T-helper 22 cell (primary cell): ENCODE measurements around the gene TTC28.

Source experiments
- DNase-seq: peaks from one replicate; pipeline ENCODE4 v3.0.0-alpha.2; 2020; ENCODE audit warnings: low read depth

The TTC28 gene

DNA sequence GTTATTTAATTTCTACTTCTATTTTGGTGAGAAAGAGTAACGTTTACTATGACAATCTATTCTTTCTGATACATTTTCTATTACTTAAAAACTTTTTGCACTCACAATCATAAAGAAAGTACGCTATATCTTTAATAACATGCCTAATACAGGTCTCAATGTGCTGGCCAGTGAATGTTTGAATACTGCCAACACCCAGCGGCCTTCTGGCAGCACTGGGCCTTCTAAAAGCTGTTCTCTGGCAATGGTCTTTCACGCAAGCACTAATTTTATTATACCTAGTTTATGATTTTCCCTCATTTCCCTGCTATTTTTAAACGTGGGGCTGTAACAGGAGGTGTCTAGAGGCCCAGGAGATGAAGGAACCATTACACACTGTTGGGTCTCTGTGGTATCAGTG, 410.8 kb downstream of the TTC28 start:
- no peak for DNase-seq

DNA sequence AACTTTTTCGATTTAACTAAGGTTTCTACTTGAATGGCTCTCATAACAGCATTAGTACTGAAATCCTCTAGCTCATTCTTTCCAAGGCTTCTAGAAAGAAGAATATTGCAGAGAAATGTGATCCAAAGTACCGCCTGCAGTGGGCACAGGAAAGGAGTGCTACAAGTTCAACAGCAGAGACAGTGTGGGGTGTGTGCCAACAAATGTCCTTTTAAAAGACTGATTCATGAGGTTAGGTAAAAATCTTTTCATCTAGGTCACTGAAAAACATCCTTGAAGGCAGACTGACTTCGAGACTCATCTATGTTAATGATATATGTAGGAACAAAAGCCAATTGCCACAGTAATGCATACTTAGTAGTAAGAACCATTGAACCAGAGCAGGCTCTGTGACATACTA, 411.5 kb downstream of the TTC28 start:
- no peak for DNase-seq

DNA sequence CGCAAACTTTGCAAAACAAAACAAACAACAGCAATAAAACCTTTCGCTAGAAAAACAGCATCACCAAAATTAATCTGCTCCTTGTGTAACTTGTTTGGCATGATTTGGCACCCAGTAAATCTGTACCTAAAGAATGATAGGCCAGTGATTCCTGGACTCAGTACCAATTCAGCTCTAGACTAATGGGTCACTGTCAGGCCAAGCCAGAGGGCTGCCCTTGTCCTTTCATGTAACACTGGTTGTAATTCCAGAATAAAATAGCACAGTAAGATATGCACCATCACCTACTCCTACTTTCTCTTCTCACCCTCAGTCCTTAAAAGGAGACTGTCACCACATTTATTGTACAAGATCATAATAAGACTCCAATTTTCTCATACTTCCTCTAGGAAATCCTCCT, 419.0 kb downstream of the TTC28 start:
- no peak for DNase-seq

DNA sequence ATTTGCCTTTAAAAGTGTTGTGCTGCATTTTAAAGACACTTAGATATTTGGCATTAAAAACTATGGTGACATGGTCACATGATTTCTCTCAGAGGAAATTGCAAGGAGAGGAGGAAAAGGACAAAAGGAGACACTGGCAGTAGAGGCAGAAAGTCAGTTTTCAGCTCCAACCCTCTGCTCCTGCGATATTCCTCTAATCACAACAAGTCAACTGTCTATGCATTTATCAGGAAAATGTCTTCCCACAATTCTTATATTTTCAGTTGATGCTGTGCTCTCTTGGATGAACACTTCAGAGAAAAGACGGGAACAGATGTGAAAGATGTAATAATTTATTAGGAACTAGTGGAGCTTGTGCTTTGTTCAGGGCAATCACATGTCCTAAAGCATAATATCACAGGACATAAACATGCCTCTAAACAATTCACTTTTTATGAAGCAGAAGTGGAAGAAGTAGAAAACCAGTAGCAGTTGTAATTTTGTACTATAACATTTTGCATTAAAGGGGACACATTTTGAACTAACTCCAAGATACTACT, 419.8 kb downstream of the TTC28 start:
- DNase-seq, result no peak

DNA sequence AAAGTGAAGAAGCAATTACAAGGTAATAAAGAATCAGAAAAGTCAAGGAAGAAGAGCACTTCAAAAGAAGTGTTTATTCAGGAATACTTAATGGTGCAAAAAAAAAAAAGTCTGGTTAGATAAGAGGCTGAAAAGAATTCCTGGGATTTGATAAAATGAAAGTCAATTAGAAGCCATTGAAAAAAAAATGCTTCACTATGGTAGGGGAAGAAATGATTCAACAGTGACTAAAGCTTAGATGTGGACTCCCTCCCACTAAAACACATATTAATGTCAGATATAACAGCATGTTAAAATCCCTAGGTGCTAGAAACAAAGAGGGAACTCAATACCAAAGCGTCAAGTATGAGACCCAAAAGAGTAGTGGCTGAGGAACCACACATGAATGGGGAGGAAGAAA, 425.2 kb downstream of the TTC28 start:
- no peak for DNase-seq

DNA sequence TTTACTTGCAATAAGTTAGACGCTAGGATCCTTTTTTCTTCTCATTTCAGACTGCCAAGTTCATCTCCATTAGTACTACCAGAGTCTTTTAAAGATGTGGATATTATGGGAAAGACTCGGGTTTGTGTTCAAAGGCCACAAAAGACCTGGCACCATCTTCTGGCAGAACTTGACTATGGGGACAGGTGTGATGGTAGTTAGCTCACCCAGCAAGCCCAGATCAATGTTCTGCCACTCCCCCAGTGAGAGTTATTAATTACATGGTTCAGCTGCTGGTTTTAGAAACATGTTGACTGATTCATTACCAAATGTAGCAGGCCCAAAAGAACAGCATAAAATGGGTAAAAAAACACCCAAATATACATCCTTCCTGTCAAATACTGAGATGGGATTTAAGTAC, 427.1 kb downstream of the TTC28 start:
- DNase-seq, result no peak

DNA sequence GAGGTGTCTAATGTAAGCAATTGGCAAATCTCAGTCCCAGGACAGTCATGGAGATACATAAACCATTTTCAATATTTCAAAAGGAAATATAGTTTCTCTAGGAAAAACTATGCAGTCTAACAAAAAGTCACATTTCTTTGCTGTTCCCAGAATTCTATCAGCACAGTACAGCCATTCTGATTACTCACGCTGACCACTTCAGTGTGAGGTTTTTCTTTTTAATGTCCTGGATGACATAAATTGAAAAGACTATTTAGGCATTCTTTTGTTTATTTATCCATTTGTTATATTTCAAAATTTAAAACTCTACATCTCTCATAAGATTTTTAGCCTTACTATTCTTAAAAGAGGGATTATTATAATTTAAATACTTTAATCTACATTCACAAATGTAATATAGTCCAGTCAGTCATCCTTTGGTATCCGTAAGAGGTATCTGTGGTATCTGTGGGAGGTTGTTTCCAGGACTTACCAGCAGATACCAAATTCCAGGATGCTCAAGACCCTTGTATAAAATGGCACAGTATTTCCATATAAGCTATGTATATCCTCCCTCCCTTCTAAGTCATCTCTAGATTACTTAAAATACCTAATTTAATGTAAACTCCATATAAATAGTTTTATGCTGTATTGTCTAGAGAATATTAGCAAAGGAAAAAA, 429.5 kb downstream of the TTC28 start:
- no peak for DNase-seq

DNA sequence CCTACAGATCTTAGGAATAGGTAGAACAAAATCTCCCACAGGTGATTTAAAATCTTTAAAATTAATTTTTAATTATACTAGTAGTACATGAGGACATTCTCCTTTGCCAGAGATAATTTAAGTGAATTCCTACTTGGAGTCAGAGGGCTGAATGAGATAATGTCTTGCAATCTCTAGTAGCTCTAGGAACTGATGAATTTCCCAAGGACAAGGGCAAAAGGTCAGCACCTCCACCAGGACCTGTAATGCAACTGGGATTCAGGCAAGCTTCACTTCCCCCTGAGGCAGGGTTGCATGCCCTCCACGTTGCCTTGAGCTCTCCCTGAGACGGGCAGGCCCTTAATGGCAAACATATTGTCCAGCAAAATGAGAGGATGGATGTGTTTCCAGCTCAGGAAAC, 430.2 kb downstream of the TTC28 start:
- no peak for DNase-seq

DNA sequence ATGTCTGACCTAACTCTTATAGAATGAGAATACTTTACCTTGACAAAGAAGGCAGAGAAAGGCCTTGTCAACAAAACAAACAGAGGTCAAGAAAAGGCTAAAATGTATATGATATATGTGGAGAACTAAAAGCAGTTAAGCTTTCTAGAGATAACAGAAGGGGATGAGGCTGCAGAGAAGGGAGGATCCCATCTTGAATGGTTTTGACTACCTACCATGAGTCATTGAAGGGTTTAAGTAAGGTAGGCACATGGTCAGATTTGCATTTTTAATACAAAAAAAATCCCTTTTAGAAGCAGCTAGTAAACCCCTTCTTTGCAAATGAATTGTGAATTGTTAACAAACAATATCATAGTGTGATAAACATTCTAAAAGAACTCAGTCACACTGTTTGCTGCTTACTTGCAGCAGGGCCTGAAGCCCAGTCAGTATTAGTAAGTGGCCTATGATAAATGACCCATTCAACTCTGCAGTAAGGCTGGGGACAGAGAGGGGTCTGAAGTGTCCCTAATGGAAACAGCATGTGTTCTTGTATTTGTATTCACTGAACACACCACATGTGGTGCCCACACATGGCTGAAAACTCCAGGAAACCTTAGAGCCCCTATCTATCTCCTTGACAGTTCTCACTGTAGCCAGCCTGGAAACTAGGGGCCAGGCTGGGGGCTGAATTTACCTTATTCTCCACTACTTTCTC, 431.8 kb downstream of the TTC28 start:
- no peak for DNase-seq

DNA sequence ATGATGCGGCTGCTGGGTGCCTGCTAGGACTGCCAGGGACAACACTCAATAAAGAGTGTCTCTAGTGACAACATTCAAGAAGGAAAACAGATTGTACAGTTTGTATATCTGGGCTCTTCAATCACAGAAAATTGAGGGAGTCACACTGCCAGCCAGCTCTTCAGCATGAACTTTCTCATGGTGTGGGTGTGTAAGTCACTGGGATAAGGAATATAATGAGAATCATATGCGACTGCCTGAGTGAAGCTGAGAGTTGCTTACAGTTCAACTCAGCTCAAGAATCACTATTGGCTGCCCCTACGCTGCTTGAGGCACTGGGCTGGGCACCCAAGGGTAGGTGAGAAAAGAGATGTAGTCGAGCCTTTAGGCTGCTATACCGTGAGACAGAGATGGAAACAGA, 432.5 kb downstream of the TTC28 start:
- no peak for DNase-seq

DNA sequence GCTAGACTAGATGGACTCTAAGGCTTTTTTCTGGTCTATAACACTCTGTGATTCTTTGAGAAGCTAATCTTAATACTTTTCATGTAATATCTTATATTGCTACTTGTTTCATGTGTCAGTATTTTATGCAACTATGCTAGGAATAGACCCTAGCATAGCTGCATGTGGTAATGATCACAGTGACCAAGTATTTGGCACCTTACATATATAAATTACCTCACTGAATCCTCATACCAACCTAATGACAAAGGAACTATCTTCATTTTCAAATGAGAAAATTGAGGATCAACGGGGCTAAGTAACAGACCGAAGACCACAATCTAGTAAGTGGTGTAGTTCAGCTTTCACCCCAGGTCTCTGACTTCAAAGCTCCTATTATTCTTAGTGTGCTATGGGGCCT, 433.2 kb downstream of the TTC28 start:
- DNase-seq, result no peak

DNA sequence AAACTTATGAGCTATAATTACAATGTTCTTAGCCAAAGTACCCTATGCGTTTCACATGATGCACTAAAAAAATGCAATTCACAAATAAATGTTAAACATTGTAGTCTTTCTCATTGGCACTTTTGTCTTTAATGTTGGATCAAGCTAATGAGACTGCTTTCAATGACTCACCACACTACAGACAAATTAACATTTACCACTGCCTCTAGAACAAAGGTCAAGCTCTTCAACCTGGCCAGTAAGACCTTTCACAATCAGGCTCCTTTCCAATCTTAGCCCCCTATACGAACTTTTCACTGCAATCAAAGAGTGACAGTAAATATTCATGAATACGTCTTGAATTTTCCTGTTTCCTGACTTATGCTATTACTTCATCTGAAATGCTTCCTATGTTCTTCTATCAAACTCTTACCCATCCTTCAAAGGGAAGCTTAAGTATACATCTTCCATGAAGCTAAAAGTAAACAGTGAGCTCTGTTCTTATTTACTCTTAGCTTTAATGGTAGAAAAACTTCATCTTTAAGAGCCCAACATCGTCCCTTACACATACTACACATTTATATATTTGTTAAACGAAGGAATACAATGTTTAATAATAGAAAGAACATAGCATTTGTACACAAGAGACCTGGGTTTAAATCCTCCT, 433.9 kb downstream of the TTC28 start:
- no peak for DNase-seq

DNA sequence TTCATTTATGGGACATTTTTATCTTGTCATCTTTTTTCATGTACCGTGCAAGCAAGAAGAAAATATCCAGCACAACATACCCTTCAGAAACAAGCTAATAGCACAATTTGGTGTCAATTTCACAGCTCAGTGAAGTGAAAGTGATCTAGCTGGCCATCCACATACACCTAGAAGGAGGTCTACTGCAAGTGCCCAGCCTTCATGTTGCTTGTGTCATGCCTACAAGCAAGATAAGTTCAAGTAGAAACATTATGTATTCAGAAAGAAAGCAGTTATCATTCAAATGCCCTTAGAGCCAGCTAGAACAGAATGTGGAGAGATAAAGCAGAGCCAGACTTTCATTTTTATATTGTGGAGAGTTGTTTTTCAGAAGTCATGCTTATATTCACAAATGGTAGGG, 434.9 kb downstream of the TTC28 start:
- no peak for DNase-seq

DNA sequence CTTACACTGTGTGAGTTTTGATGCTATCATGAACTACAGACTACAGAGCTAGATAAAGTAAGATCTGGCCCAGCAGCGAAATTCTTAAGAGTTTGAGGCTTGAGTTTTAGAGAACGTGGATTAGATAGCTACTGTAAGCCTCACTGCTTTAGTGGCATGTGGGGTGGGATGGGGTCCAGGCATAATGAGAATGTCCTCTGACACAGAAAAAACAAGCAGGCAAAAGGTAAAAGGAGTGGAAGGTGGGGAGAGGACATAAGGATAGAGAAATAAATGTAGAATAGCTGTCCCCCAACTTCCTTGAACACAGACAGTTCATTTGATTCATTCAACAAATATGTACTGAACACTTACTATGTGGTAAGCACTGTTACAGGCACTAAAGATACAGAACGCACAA, 436.1 kb downstream of the TTC28 start:
- no peak for DNase-seq

DNA sequence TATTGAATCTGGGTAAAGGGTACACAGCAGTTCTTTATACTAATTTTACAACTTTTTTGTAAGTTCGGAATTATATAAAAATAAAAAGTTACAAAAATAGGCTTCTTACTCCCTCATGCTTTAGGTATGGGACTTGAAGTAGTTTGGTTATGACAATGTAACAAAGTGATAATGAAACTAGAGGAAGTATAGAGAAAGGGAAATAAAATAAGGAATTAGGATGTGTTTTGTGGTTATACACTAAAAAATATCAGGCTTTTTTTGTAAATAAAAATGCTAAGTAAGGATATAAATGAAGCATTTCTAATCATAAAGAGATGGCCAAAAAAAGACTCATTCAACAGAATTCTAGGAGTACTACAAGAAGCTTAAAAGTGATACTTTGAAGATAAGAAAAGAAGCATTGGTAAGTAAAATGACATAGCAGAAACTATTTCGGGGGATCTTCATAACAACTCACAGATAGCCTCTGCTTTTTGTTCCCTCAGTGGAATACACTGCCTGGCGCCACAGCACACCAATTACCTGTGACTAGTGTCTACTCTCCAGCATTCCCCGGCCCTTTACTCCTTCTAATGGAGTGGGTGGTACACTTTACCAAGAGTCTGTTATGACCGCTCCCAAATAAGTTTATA, 437.9 kb downstream of the TTC28 start:
- no peak for DNase-seq

DNA sequence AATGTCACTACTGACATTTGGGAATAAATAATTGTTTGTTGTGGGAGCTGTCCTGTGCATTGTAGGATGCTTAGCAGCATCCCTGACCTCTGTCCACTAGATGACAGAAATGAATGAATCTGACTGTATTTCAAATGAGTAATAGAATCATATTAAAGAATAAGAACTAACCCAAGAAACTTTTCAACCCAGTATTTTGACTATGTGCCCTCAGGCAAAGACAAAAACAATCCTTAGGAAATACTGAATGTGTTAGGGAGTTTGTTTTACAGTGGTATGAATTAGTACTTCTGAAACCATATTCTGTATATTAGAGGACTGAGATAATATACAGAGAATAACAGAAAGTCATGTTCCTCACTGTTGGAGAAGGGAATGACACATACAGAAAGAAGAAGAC, 439.7 kb downstream of the TTC28 start:
- no peak for DNase-seq

DNA sequence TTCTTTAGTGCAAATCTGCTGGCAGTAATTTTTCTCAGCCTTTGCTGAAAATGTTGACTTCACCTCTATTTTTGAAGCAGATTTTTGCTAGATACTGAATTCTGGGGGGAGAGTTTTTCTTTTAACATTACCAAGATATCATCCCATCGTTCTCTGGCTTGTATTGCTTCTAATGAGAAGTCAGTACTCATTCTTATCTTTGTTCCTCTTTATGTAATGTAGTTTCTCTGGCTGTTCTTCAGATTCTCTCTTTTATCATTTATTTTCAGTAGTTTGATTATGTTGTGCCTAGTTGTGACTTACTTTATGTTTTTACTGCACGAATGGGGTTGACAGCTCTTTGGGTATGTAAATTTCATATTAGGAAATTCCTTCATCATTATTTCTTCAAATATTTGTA, 441.9 kb downstream of the TTC28 start:
- DNase-seq, result no peak

DNA sequence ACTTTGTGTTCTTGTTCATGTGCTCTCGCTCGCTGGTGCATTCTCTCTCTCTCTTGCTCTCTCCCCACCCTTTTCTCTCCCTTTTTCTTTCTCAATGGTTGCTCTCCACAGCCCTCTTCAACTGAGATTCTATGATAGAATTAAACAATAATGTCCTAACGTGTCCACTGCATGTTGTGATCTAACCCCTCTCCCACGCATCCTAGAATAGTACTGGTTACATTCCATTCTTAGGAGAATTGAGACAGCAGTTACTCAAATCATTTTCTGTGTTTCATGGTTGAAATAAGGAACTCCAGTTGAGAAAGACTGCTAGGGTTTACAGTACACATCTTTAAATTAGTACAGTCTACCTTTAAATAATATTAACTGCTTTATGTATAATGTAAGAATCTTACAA, 442.5 kb downstream of the TTC28 start:
- no peak for DNase-seq

DNA sequence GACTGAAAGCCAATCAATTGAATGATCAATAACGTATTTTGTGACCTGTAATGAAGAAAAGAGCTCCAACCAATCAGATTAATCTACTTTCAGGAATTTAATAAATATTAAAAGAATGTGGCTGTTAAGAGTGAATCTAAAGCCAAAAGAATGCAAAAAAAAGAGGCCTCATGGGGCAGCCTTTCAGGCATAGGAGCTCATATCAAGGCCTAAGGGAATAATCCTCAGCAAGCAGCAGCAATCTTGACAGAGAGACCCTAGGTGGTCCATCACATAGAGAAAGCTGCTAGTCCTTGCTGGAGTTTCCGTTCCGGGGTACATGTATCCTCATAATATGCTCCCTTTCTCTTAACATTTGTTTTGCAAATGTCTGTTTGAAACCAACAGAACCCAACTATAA, 447.4 kb downstream of the TTC28 start:
- no peak for DNase-seq

DNA sequence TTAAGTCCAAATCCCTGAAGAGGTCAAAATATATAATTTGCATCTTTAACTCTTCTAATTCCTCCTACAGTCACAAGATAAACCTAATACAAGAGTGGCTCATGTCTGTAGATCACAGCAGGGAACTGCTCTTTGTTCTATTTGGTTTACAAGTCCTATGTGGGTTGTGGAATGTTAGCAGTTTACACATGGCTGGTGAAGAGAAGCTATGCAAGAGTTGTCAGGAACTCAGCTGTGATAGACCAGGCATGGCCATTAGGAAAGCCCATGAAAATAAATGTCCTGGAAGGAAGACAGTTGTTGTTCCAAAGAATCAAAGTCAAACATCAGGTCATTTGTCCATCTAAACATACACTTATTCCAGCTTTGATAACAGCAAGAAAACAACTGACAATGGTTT, 448.2 kb downstream of the TTC28 start:
- DNase-seq, result no peak

DNA sequence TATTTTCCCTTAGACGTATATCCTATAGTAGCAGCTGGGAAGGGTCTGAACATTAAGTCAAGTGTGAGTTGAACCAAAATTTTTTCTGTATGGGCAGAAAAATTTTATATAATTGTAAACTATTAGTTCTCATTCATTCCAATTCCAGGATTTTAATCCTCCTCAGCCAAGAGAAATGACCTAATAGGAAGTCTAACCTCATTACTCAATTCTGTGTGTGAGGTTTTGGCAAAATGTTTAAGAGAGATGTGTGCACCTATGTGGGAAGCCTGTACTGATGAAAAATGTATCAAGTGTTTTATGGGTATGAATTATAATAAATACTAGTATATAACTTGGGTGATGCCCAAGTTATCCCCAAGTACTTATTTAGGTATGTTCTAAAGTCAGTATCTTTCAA, 449.0 kb downstream of the TTC28 start:
- no peak for DNase-seq

DNA sequence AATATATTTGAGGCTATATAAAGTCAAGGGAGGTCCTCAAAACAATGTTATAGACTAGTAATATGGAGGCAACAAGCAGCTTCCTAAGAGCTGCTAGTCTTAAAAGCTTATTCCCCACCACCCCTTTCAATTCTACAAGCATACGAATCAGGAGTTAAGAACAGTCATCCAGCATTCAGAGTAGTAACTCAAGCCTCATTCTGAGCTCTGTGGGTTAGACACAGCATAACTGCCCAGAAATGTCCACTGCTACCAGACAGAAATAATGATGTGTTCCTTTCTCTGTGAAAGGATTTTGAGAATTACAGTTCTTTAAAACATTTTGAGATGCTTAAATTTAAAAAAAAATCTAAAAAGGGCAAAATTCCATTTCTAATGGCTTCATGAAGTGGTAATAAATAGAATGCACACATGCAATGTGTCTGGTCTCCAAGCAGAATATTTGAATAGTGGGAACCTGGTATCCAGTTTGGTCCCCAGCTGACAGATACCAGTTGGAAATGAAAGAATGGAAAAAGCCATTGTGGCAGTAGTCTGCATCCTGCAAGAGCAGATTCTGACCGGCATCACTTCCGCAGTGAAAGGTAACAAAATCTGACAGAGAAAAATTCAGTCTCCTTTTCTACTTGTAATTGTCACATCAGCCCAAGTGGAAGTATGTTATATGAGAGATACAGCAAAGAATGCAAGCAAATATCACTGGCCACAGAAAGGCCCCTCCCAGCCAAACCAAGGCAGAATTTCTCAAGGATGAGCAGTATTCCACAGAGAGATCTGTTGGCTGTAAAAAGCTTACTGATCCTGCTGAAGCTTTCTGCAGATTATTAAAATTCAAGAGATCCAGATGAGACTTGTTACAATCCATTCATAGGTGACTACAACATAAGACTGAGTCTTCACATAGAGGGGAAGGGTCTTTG, 449.8 kb downstream of the TTC28 start:
- DNase-seq, result no peak
